ENCODE measurements around the gene NCBP2L. TPM values are rescaled to one million over a fixed set of nuclear protein-coding genes. Genes with fewer than 3 reads are reported as not detected.

The NCBP2L gene
- total and polyA plus RNA-seq, 2 of the 8 experiments (the other 6 are each of a cell fraction or from before 2014, with no cell fraction given) = not detected

- no peaks in the 10 kb centered on the region for H3K79me2 ChIP-seq (ENCODE audit: control insufficient read depth in 1 of 2, insufficient read depth in 2 of 2, low read length in 2 of 2)
- H4K8ac ChIP-seq (ENCODE audit: extremely low read depth, insufficient read depth, low read length) = no peak overlapping the region
- H3K4ac ChIP-seq (replicated peaks; ENCODE audit: insufficient read length, low read depth, low read length) = no peak overlapping the region
- no peak overlapping the region for H3K23ac ChIP-seq (ENCODE audit: insufficient read length)
- no peaks in the 10 kb centered on the region for H3K27me3 ChIP-seq (replicated peaks in 1 of 4; ENCODE audit: control insufficient read depth in 3 of 4, extremely low read depth in 1 of 4, insufficient read depth in 3 of 4, low read length in 3 of 4)
- no peaks in the 10 kb centered on the region for H3K23me2 ChIP-seq (ENCODE audit: low read depth, low read length)
- no peaks in the 10 kb centered on the region for H3K9me3 ChIP-seq (ENCODE audit: insufficient read depth in 2 of 2, low read depth in 1 of 2, low read length in 1 of 2)
- H2BK12ac ChIP-seq (ENCODE audit: low read depth, low read length) = no peak overlapping the region
- H3K79me1 ChIP-seq (ENCODE audit: low read depth, low read length) = no peaks in the 10 kb centered on the region
- H3K4me1 ChIP-seq (replicated peaks in 1 of 4; ENCODE audit: control insufficient read depth in 3 of 4, insufficient read depth in 4 of 4, low read length in 3 of 4) = no peaks in the 10 kb centered on the region
- POLR2A ChIA-PET (ENCODE audit: partially characterized antibody) = no interaction called here
- no peak overlapping the region for H2BK120ac ChIP-seq (replicated peaks; ENCODE audit: low read depth, low read length)
- H3K36me3 ChIP-seq (ENCODE audit: control insufficient read depth in 2 of 4, insufficient read depth in 4 of 4, low read length in 3 of 4) = no peaks in the 10 kb centered on the region
- no peak overlapping the region for H4K5ac ChIP-seq (ENCODE audit: insufficient read length, low read depth, low read length)
- CTCF ChIA-PET (ENCODE audit: partially characterized antibody) = no interaction called here
- no peak overlapping the region for H3K27ac ChIP-seq (ENCODE audit: low read depth, low read length)
- WGBS, 2 experiments (ENCODE audit: extremely low coverage in 1 of 2, insufficient coverage in 1 of 2, insufficient read length in 1 of 2, insufficient replicate concordance in 2 of 2, low coverage in 1 of 2, low lambda C conversion rate in 2 of 2, missing lambda C conversion rate in 1 of 2) = 82% methylated on average over 3 of the region's 3 CpGs; no CpG with 5 or more reads in 1 of the 2 experiments
- no peak overlapping the region for H2BK5ac ChIP-seq (ENCODE audit: low read depth, low read length)
- DNase-seq (ENCODE audit: low read depth in 1 of 2, low spot score in 2 of 2) (no peak), FAIRE-seq (peak; percentile 50)
- no peak overlapping the region for H3K14ac ChIP-seq (ENCODE audit: insufficient read length)
- H2AFZ ChIP-seq (ENCODE audit: low read length) = no peak overlapping the region
- H3K4me2 ChIP-seq (ENCODE audit: insufficient read depth in 1 of 2, low read depth in 2 of 2, low read length in 2 of 2) = no peak overlapping the region
- no peak overlapping the region for H3K4me3 ChIP-seq (ENCODE audit: extremely low read depth in 1 of 4, insufficient read depth in 2 of 4, low read depth in 3 of 4, low read length in 4 of 4)
- H2BK15ac ChIP-seq (ENCODE audit: low read length) = no peak overlapping the region
- H3K56ac ChIP-seq (replicated peaks; ENCODE audit: insufficient read length, low read depth, low read length) = no peak overlapping the region
- H2AK5ac ChIP-seq (ENCODE audit: low read depth, low read length) = no peak overlapping the region
- H4K91ac ChIP-seq (replicated peaks; ENCODE audit: insufficient read length, low read length) = no peak overlapping the region
- no peaks in the 10 kb centered on the region for H4K20me1 ChIP-seq (replicated peaks in 1 of 2; ENCODE audit: control insufficient read depth in 1 of 2, insufficient read depth in 2 of 2, low read length in 2 of 2)
- H3K18ac ChIP-seq (ENCODE audit: extremely low read depth, low read length) = no peak overlapping the region
- H3K9ac ChIP-seq (replicated peaks in 1 of 4; ENCODE audit: extremely low read depth in 1 of 4, low read depth in 3 of 4, low read length in 3 of 4) = no peak overlapping the region
- no peak overlapping the region for H2BK20ac ChIP-seq (ENCODE audit: low read length)
- TF ChIP-seq CTBP2 (IDR thresholded peaks at IDR 0.05; ENCODE audit: borderline replicate concordance, insufficient read depth, insufficient read length, low read length) (no peak), RXRA (IDR thresholded peaks at IDR 0.05; ENCODE audit: insufficient read depth, low read depth, low read length) (no peak), SP2 (IDR thresholded peaks at IDR 0.05; ENCODE audit: low read length) (no peak), PHF8 (conservative IDR thresholded peaks at IDR 0.05; ENCODE audit: low read depth, low read length) (no peak), USF2 (IDR thresholded peaks at IDR 0.05; ENCODE audit: low read length) (no peak), BACH1 (IDR thresholded peaks at IDR 0.05; ENCODE audit: low read length) (no peak), SP4 (IDR thresholded peaks at IDR 0.05; ENCODE audit: low read length) (no peak), RNF2 (IDR thresholded peaks at IDR 0.05; ENCODE audit: borderline replicate concordance, low read depth, low read length, missing control alignments, poor library complexity, severe bottlenecking) (no peak), CBX5 (IDR thresholded peaks at IDR 0.05; ENCODE audit: low read depth, low read length) (no peak), SAP30 (IDR thresholded peaks at IDR 0.05; ENCODE audit: insufficient read depth, insufficient replicate concordance, low read length) (no peak), SIX5 (IDR thresholded peaks at IDR 0.05; ENCODE audit: low read depth, low read length) (no peak)
These were observed 57.0 kb downstream of the NCBP2L start for GRCh38 chrX:107834275-107835201.
